Measurements from ENCODE around the gene SHANK3. TPM values are rescaled to one million over a fixed set of nuclear protein-coding genes. Genes with fewer than 3 reads are reported as not detected.

Gene SHANK3
- total and polyA plus RNA-seq, 9 donors, result 2.6 to 23.2 (median 6.2) TPM

- WGBS, 3 donors, result 77 to 87% (median 87%) methylated on average over 9 of the region's 9 CpGs
Observed at GRCh38 chr22:50715250-50715649, 42.6 kb downstream of the SHANK3 start.

GRCh38 chr22:50715776-50716175 is 43.2 kb downstream of the SHANK3 start:
- no peak for TF ChIP-seq CTCF (IDR thresholded peaks at IDR 0.05)
- no peak for TF ChIP-seq POLR2A (IDR thresholded peaks at IDR 0.05)
- TF ChIP-seq EP300 (IDR thresholded peaks at IDR 0.05), result no peak
- no peaks in the 10 kb centered on the region for H3K36me3 ChIP-seq
- H3K9me3 ChIP-seq, result no peaks in the 10 kb centered on the region
- intact Hi-C loops (cut with DNase I), result no loop called here
- 77 to 91% (median 86%) methylated on average over 7 of the region's 7 CpGs for WGBS, 3 donors
- H3K27ac ChIP-seq, result no peak overlapping the region
- H3K27me3 ChIP-seq, result no peaks in the 10 kb centered on the region
- H3K4me3 ChIP-seq, result no peak overlapping the region
- no peak for DNase-seq
- H3K4me1 ChIP-seq (ENCODE audit: insufficient read depth), result no peaks in the 10 kb centered on the region

More at GRCh38 chr22:50715250-50715649, 42.6 kb downstream of the SHANK3 start:
- intact Hi-C loops (cut with DNase I), result no loop called here
- no peaks in the 10 kb centered on the region for H3K9me3 ChIP-seq
- TF ChIP-seq EP300 (IDR thresholded peaks at IDR 0.05) (no peak), POLR2A (IDR thresholded peaks at IDR 0.05) (no peak), CTCF (IDR thresholded peaks at IDR 0.05) (no peak)
- no peak overlapping the region for H3K4me3 ChIP-seq
- H3K4me1 ChIP-seq (ENCODE audit: insufficient read depth), result no peaks in the 10 kb centered on the region
- no peak overlapping the region for H3K27ac ChIP-seq
- H3K27me3 ChIP-seq, result no peaks in the 10 kb centered on the region
- no peaks in the 10 kb centered on the region for H3K36me3 ChIP-seq
- DNase-seq, result no peak

GRCh38 chr22:50716290-50717024 is 43.8 kb downstream of the SHANK3 start:
- Histone ChIP-seq H3K4me3 (no peak overlapping the region), H3K27ac (no peak overlapping the region), H3K4me1 (ENCODE audit: insufficient read depth) (no peaks in the 10 kb centered on the region), H3K27me3 (no peaks in the 10 kb centered on the region), H3K36me3 (no peaks in the 10 kb centered on the region), H3K9me3 (no peaks in the 10 kb centered on the region)
- DNase-seq, result no peak
- TF ChIP-seq CTCF (IDR thresholded peaks at IDR 0.05), result no peak
- no peak for TF ChIP-seq POLR2A (IDR thresholded peaks at IDR 0.05)
- TF ChIP-seq EP300 (IDR thresholded peaks at IDR 0.05), result no peak
- WGBS, 3 donors, result 89 to 93% (median 90%) methylated on average over 13 of the region's 13 CpGs
- intact Hi-C loops (cut with DNase I), result no loop called here

- 87 to 90% (median 89%) methylated on average over 10 of the region's 10 CpGs for WGBS, 3 donors
- Histone ChIP-seq H3K4me1 (ENCODE audit: insufficient read depth) (no peaks in the 10 kb centered on the region), H3K27ac (no peak overlapping the region), H3K36me3 (no peaks in the 10 kb centered on the region), H3K9me3 (no peaks in the 10 kb centered on the region), H3K4me3 (no peak overlapping the region), H3K27me3 (no peaks in the 10 kb centered on the region)
- no peak for DNase-seq
- no peak for TF ChIP-seq POLR2A (IDR thresholded peaks at IDR 0.05)
- no peak for TF ChIP-seq CTCF (IDR thresholded peaks at IDR 0.05)
- TF ChIP-seq EP300 (IDR thresholded peaks at IDR 0.05), result no peak
- intact Hi-C loops (cut with DNase I), result no loop called here
Observed at GRCh38 chr22:50717709-50718351, 45.2 kb downstream of the SHANK3 start.
